Dermis microvascular lymphatic vessel endothelial cell (primary cell): ENCODE data around the gene ABCG5. TPM values are rescaled to one million over a fixed set of nuclear protein-coding genes. Genes with fewer than 3 reads are reported as not detected.

ENCODE experiments used
- DNase-seq, 2 donors: peaks; one replicate each; pipeline versions ENCODE4 v3.0.0 to v3.0.0-alpha.2; 2010; ENCODE audit warnings: low read depth in 2 of 2
- total RNA-seq: library from RNA; depleted of rRNA; stranded (reverse); fragments of >200 nt; gene quantifications from 2 replicates; pipeline ENCODE4 v1.2.1, GENCODE V29; 2014

The ABCG5 gene
- total RNA-seq, 1 donor from 2014 or later = not detected

DNA sequence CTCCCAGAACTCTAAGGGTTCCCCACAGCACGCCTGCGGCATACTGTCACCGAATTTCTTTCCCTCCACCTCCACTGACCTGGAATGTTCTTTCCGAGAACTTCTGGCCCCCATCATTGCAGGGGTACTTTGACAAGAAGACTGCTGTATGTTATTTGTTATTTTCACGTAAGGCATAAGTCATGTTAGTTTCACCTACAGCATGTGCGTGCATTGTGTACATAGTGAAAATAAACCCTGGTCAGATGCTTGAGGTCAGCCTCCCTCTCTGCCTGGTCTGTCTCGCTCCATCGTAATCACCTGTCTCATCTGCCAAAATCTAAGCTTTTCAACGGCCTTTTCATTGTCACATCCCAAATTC is 4.2 kb upstream of the ABCG5 start:
- DNase-seq = no peak

- no peak for DNase-seq
These were observed 3.6 kb upstream of the ABCG5 start for GRCh38 chr2:43841949-43842865.

DNA sequence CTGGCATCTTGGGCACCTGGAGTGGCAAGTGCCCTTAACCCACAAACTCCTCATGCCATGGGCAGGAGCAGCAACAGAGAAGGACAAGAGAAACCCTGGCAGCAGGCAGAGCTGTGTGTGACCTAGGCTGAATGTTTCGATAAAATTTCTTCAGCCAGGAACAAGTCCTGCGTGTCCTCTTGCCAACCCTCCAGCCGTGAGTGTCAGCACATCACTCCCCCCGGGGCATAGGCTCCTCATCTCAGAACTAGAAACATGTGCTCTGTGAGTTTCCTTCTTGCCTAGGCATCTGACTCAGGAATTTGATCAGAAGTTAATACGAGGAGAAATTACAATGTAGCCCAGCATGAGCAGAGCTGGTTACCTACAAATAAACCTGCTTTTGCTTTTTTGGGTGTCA is 2.3 kb upstream of the ABCG5 start:
- no peak for DNase-seq

GRCh38 chr2:43839776-43840564 is 1.3 kb upstream of the ABCG5 start:
- DNase-seq = no peak

- DNase-seq = no peak
These were observed 644 bp downstream of the ABCG5 start for GRCh38 chr2:43837831-43838559.

GRCh38 chr2:43837033-43837432 is 1.6 kb downstream of the ABCG5 start:
- no peak for DNase-seq

DNA sequence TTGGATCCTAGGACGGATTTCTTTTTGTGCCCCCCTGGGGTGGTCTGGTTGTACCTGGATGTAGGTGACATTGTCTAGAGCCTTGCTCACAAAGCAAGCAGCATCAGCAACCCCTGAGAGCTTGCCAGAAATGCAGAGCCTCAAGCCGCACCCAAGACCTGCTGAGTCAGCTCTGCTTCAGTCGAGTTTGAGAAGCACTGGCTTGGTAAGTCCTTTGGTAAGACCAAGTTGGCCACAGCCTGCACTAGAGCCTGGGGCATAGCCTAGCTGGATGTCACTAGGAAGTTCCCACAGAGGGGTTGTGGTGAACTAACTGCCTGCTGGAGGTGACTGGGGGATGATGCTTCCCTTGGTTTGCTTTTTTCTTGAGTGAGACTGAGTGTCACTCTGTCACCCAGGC is 6.2 kb downstream of the ABCG5 start:
- DNase-seq = no peak

DNA sequence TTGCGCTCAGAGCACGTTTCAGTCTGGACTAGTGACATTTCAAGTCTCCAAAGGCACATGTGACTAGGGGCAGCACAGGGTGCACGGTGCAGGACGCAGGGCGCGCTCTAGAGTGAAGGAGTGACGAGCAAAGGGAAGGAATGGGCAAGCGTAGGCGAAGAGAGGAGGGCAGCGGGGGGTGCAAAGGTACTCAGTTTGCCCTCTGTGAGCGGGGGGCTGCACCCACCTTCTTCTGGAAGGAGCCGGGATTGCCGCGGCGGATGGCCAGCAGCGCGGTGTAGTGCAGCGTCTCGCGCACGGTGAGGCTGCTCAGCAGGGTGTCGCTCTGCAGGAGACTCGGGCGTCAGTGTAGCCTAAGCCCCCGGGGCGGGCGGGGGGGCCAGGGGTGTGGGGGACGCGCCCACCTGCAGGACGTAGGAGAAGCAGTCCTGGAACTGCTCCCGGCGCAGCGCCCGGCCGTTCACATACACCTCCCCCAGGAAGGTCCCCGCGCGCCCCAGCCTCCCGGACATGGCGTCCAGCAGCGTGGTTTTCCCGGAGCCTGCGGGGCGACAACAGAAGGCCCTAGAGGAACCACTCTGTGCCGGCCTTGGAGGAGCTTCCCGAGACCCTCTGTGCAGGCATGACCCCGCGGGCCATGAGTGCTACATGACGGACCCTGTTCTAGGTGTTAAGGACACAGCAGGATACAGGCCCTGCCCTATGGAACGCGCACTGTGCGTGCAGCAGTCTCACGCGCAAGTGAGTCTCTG is 6.9 kb downstream of the ABCG5 start:
- no peak for DNase-seq

GRCh38 chr2:43826305-43827250 is 12.1 kb downstream of the ABCG5 start:
- DNase-seq = no peak

GRCh38 chr2:43825841-43826240 is 12.8 kb downstream of the ABCG5 start:
- DNase-seq = no peak

GRCh38 chr2:43824951-43825493 is 13.6 kb downstream of the ABCG5 start:
- DNase-seq = no peak

- DNase-seq = no peak
These were observed 14.1 kb downstream of the ABCG5 start for GRCh38 chr2:43824512-43824911.

GRCh38 chr2:43823751-43824150 is 14.9 kb downstream of the ABCG5 start:
- no peak for DNase-seq

DNA sequence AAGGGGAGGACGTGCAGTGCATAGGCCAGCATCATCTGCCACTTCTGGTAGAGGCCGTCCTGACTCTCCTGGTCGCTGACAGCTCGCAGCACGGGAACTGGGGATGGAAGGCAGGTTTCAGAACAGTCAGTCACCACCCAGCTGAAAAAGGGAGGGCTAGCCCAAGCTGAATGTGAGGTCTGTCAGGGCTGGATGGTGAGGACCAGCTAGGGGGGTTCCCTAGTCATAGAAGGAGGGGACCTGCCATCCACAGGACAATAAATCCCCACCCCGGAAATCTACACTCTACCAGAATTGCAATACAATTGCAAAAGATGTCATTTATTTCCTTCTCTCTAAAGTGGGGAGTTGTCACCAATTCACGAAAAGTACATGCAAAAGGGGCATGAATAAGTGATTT is 15.8 kb downstream of the ABCG5 start:
- no peak for DNase-seq

GRCh38 chr2:43819491-43820163 is 19.0 kb downstream of the ABCG5 start:
- DNase-seq = no peak

- peak in 1 of 2 donors; percentile 63 for DNase-seq
These were observed 19.9 kb downstream of the ABCG5 start for GRCh38 chr2:43818761-43819160.

DNA sequence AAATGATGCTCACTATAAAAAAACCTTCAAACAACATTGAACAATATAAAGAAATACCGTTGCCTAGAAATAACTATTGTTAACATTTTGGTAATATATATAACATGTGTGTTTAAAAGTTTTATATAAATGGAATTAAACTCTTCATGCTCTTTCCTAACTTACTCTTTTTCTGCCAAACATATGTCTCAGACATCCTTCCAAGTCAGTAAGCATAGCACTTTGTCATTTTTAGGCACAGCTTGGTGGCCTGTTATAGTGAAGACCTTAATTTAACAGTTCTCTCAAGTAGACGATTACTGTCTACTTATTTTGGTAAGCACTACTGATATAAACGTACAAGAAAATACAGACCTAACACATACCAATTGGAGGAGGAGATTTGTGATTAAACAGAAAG is 23.9 kb downstream of the ABCG5 start:
- DNase-seq = no peak

DNA sequence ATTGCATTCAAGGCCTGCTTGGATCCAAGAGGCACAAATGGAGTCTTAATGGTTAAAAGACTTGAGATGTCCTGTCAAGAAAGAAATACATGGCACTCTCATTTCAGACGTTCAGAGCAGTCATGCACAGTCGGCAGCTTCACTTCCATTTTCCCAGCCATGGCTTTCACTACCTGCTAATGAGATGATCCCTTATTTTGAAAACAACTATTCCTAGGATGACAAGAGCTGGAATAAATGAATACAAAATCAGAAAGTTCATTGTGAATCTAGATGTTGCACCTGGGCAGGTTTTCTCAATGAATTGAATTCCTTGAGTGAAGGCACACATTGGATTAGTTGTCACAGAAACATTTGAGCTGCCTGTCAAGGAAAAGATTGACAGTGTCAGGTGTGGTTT is 25.7 kb downstream of the ABCG5 start:
- no peak for DNase-seq

DNA sequence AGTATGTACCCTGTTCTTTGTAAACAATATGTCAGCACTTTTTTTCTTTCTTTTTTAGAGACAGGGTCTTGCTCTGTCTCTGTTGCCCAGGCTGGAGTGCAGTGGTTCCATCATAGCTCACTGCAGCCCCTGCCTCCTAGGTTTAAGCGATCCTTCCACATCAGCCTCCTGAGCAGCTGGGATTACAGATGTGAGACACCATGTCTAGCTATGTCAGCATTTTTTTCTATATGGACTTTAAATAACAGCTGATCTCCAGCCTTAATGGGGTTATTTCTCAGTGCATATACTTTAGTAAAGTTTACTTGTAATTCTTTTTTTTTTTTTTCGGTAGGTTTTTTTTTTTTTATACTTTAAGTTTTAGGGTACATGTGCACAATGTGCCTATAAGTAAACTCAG is 26.6 kb downstream of the ABCG5 start:
- no peak for DNase-seq
